ENCODE measurements around the gene ZFAND2A.

- TF ChIP-seq POLR2A (IDR thresholded peaks at IDR 0.05) = no peak
- no peak for TF ChIP-seq CTCF (IDR thresholded peaks at IDR 0.05)
Measured at GRCh38 chr7:1114505-1114904, 45.5 kb downstream of the ZFAND2A start.

Measured in right lobe of liver (tissue), 4 donors.